Astrocyte of the spinal cord (primary cell): ENCODE measurements around the gene FBLN7.

Experiments
- DNase-seq: peaks from one replicate; pipeline ENCODE4 v3.0.0; 2011; ENCODE audit warnings: low read depth, low spot score
- H3K4me3 ChIP-seq: 2 replicates; pipeline ENCODE4 v1.5.1; 2011; ENCODE audit warnings: low read depth, mild to moderate bottlenecking, low read length, moderate library complexity
- CTCF ChIP-seq: IDR thresholded peaks from 2 replicates; pipeline ENCODE4 v1.5.1; 2012; ENCODE audit warnings: low read depth, mild to moderate bottlenecking, low read length, inconsistent platforms
- in situ Hi-C: cut with HindIII; loops from 2 replicates; pipeline ENCODE4 v1.10.0; 2017; ENCODE audit warnings: low sequenced_read_pairs

The FBLN7 gene

GRCh38 chr2:112140899-112141625 is 2.9 kb downstream of the FBLN7 start:
- TF ChIP-seq CTCF, result no peak
- in situ Hi-C loops, result no loop called here
- no peak for DNase-seq
- no peak overlapping the region for H3K4me3 ChIP-seq

- H3K4me3 ChIP-seq, result no peak overlapping the region
- no peak for TF ChIP-seq CTCF
- in situ Hi-C loops, result no loop called here
- DNase-seq, result no peak
Measured at GRCh38 chr2:112141626-112142007, 3.4 kb downstream of the FBLN7 start.

GRCh38 chr2:112142525-112143078 is 4.4 kb downstream of the FBLN7 start:
- in situ Hi-C loops, result no loop called here
- no peak for DNase-seq
- TF ChIP-seq CTCF, result no peak
- H3K4me3 ChIP-seq, result no peak overlapping the region

GRCh38 chr2:112143150-112143549 is 5.0 kb downstream of the FBLN7 start:
- in situ Hi-C loops, result no loop called here
- TF ChIP-seq CTCF, result no peak
- no peak for DNase-seq
- no peak overlapping the region for H3K4me3 ChIP-seq

- in situ Hi-C loops, result no loop called here
- DNase-seq, result no peak
- H3K4me3 ChIP-seq, result no peak overlapping the region
- TF ChIP-seq CTCF, result no peak
Measured at GRCh38 chr2:112144966-112145365, 6.8 kb downstream of the FBLN7 start.

- DNase-seq, result no peak
- in situ Hi-C loops, result no loop called here
- TF ChIP-seq CTCF, result no peak
- no peak overlapping the region for H3K4me3 ChIP-seq
Measured at GRCh38 chr2:112147382-112148168, 9.4 kb downstream of the FBLN7 start.
